ENCODE measurements around the gene TBC1D14. TPM values are rescaled to one million over a fixed set of nuclear protein-coding genes. Genes with fewer than 3 reads are reported as not detected.

Gene TBC1D14
- total and polyA plus RNA-seq, 3 donors from 2014 or later, result 78.0 to 98.8 (median 87.6) TPM

GRCh38 chr4:6986072-6986780 is 76.6 kb downstream of the TBC1D14 start:
- Histone ChIP-seq H3K4me3 (peak overlapping the region; percentile 84 to 89), H3K36me3 (ENCODE audit: low read depth, missing control alignments) (no peaks in the 10 kb centered on the region), H3K27me3 (no peaks in the 10 kb centered on the region), H3K27ac (peak overlapping the region; percentile 90 to 95), H3K9me3 (no peaks in the 10 kb centered on the region), H3K4me1 (peaks cover 40% of the 10 kb centered on the region)
- intact Hi-C loops (cut with DNase I; ENCODE audit: low total_unique reads), result loop anchor here (5.0 kb wide), 1 partner anchor 79 kb away; the partner anchor contains the start of gene TBC1D14
- TF ChIP-seq, protein P1, sequence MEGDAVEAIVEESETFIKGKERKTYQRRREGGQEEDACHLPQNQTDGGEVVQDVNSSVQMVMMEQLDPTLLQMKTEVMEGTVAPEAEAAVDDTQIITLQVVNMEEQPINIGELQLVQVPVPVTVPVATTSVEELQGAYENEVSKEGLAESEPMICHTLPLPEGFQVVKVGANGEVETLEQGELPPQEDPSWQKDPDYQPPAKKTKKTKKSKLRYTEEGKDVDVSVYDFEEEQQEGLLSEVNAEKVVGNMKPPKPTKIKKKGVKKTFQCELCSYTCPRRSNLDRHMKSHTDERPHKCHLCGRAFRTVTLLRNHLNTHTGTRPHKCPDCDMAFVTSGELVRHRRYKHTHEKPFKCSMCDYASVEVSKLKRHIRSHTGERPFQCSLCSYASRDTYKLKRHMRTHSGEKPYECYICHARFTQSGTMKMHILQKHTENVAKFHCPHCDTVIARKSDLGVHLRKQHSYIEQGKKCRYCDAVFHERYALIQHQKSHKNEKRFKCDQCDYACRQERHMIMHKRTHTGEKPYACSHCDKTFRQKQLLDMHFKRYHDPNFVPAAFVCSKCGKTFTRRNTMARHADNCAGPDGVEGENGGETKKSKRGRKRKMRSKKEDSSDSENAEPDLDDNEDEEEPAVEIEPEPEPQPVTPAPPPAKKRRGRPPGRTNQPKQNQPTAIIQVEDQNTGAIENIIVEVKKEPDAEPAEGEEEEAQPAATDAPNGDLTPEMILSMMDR (IDR thresholded peaks at IDR 0.05), result no peak
- no peak for TF ChIP-seq POLR2A (IDR thresholded peaks at IDR 0.05)
- 3 to 6% methylated on average over 28 of the region's 28 CpGs for WGBS, 2 donors
- DNase-seq, result peak; percentile 71

DNA sequence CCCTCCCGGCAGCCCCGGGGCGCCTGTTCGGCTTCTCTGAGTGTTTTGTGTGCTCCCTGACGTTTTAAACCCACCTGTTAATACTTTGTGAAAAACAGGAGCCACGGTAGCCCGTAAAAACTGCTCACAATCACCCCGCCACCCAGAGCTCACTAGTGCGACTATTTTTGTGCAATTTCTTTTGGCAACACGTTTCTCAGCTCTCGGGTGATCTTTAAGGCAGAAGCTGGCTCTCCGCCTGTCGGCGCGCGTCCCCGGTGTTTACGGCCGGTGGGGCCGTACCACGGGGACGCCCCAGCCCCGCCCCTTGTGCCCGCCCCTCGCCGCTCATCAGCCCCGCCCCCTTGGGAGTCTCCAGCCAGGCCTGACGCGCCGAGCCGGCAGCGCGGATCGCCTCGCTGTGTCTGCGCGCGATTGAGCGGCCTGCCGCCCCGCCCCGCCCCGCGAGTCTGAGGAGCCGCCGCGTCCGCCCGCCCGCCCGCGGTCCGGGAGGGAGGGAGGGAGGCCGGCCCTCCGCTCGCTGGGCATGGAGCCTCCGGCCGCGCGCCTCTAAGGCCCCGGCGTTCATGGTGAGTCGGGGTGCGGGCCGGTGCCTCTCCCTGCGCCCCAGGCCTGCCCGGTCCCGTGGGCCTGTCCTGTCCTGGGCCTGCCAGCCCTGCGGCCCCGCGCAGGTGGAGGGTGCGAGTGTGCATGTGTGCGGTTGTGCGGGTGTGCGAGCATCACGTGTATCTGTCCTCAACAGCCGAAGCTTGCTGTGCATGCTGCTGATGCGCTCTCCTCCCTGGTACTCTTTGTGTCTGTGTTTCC is 77.4 kb downstream of the TBC1D14 start:
- Histone ChIP-seq H3K9me3 (no peaks in the 10 kb centered on the region), H3K4me3 (peak overlapping the region; percentile 84 to 89), H3K4me1 (peaks cover 48% of the 10 kb centered on the region), H3K27ac (peak overlapping the region; percentile 90 to 95), H3K27me3 (no peaks in the 10 kb centered on the region), H3K36me3 (ENCODE audit: low read depth, missing control alignments) (no peaks in the 10 kb centered on the region)
- DNase-seq, result peak; percentile 97
- WGBS, 2 donors, result 1 to 2% methylated on average over 24 to 47 of the region's 78 CpGs
- intact Hi-C loops (cut with DNase I; ENCODE audit: low total_unique reads), result loop anchor here (5.0 kb wide), 1 partner anchor 80 kb away; the partner anchor contains the start of gene TBC1D14
- TF ChIP-seq POLR2A (IDR thresholded peaks at IDR 0.05), result no peak
- TF ChIP-seq, protein P1 (IDR thresholded peaks at IDR 0.05), result no peak

GRCh38 chr4:6987588-6987961 is 77.9 kb downstream of the TBC1D14 start:
- peak overlapping the region; percentile 44 to 95 for H3K27ac ChIP-seq
- H3K27me3 ChIP-seq, result no peaks in the 10 kb centered on the region
- H3K36me3 ChIP-seq (ENCODE audit: low read depth, missing control alignments), result no peaks in the 10 kb centered on the region
- H3K9me3 ChIP-seq, result no peaks in the 10 kb centered on the region
- H3K4me1 ChIP-seq, result peaks cover 54% of the 10 kb centered on the region
- TF ChIP-seq, protein P1 (IDR thresholded peaks at IDR 0.05), result no peak
- no peak for TF ChIP-seq POLR2A (IDR thresholded peaks at IDR 0.05)
- H3K4me3 ChIP-seq, result peak overlapping the region; percentile 84 to 89
- intact Hi-C loops (cut with DNase I; ENCODE audit: low total_unique reads), result loop anchor here (5.0 kb wide), 1 partner anchor 80 kb away; the partner anchor contains the start of gene TBC1D14
- 0 to 3% methylated on average over 17 of the region's 17 CpGs for WGBS, 2 donors
- no peak for DNase-seq

GRCh38 chr4:6988016-6988715 is 78.5 kb downstream of the TBC1D14 start:
- peak overlapping the region; percentile 84 to 89 for H3K4me3 ChIP-seq
- TF ChIP-seq, protein P1 (IDR thresholded peaks at IDR 0.05), result no peak
- TF ChIP-seq POLR2A (IDR thresholded peaks at IDR 0.05), result no peak
- peaks cover 55% of the 10 kb centered on the region for H3K4me1 ChIP-seq
- 38 to 40% methylated on average over 13 of the region's 13 CpGs for WGBS, 2 donors
- H3K36me3 ChIP-seq (ENCODE audit: low read depth, missing control alignments), result no peaks in the 10 kb centered on the region
- peak; percentile 59 for DNase-seq
- peak overlapping the region; percentile 44 to 95 for H3K27ac ChIP-seq
- H3K27me3 ChIP-seq, result no peaks in the 10 kb centered on the region
- H3K9me3 ChIP-seq, result no peaks in the 10 kb centered on the region
- intact Hi-C loops (cut with DNase I; ENCODE audit: low total_unique reads), result loop anchor here (5.0 kb wide), 1 partner anchor 81 kb away; the partner anchor contains the start of gene TBC1D14

All from testis (tissue), 3 donors.